ENCODE data around the gene CAMLG.
"Not testable (repeated sequence)": the region's sequence is repeated elsewhere in the genome, so short reads cannot be mapped to it uniquely, and the experiment has no call there.

The CAMLG gene

GRCh38 chr5:134758176-134758503, 19.8 kb downstream of the CAMLG start:
- no peak for DNase-seq (ENCODE audit: low read depth)
- peak overlapping the region; percentile 100 for H3K4me3 ChIP-seq (ENCODE audit: low read depth, low read length)
- no peak for TF ChIP-seq CTCF (conservative IDR thresholded peaks at IDR 0.05; ENCODE audit: low read depth, low read length)

- peak within 1 kb of the TSS; percentile 100 for H3K4me3 ChIP-seq (ENCODE audit: low read depth, low read length)
- peak; percentile 78 for TF ChIP-seq CTCF (conservative IDR thresholded peaks at IDR 0.05; ENCODE audit: low read depth, low read length)
- DNase-seq (ENCODE audit: low read depth): peak; percentile 95
Observed at GRCh38 chr5:134758504-134759341, 20.4 kb downstream of the CAMLG start, which contains the start of gene DDX46. Gene DDX46 (plus strand): TSS chr5:134758779. CDS start chr5:134758939, 160 bp downstream.

- not testable (repeated sequence) for H3K4me3 ChIP-seq (ENCODE audit: low read depth, low read length)
- peak; percentile 26 for DNase-seq (ENCODE audit: low read depth)
Observed at GRCh38 chr5:134767528-134768291, 29.4 kb downstream of the CAMLG start.

GRCh38 chr5:134769206-134769605, 30.9 kb downstream of the CAMLG start:
- DNase-seq (ENCODE audit: low read depth): peak; percentile 89
- no peak for TF ChIP-seq CTCF (conservative IDR thresholded peaks at IDR 0.05; ENCODE audit: low read depth, low read length)
- no peak overlapping the region for H3K4me3 ChIP-seq (ENCODE audit: low read depth, low read length)

GRCh38 chr5:134772461-134773125, 34.2 kb downstream of the CAMLG start:
- DNase-seq (ENCODE audit: low read depth): no peak
- no peak overlapping the region for H3K4me3 ChIP-seq (ENCODE audit: low read depth, low read length)
- no peak for TF ChIP-seq CTCF (conservative IDR thresholded peaks at IDR 0.05; ENCODE audit: low read depth, low read length)

GRCh38 chr5:134777366-134777765, 39.0 kb downstream of the CAMLG start:
- DNase-seq (ENCODE audit: low read depth): no peak
- H3K4me3 ChIP-seq (ENCODE audit: low read depth, low read length): no peak overlapping the region
- no peak for TF ChIP-seq CTCF (conservative IDR thresholded peaks at IDR 0.05; ENCODE audit: low read depth, low read length)

GRCh38 chr5:134784241-134784920, 46.0 kb downstream of the CAMLG start:
- no peak overlapping the region for H3K4me3 ChIP-seq (ENCODE audit: low read depth, low read length)
- TF ChIP-seq CTCF (conservative IDR thresholded peaks at IDR 0.05; ENCODE audit: low read depth, low read length): peak; percentile 59
- DNase-seq (ENCODE audit: low read depth): peak; percentile 39

All from choroid plexus epithelial cell (primary cell).